PC-9 (cell line): ENCODE results near the gene CDH22.

Experiments
- EZH2 ChIP-seq: fragments of 200-600 bp; sonication (generic); IDR thresholded peaks from 2 replicates; pipeline ENCODE4 v1.8.0; 2017; ENCODE audit warnings: antibody characterized with exemption, low read depth
- TF ChIP-seq, protein P1 (sequence below): fragments of 200-600 bp; sonication (generic); conservative IDR thresholded peaks from 2 replicates; pipeline ENCODE4 v1.6.1; 2017; ENCODE audit warnings: mixed run types, antibody characterized with exemption, mild to moderate bottlenecking, moderate library complexity

GRCh38 chr20:46220455-46221207 lies 87.7 kb downstream of the CDH22 start:
- no peak for TF ChIP-seq EZH2
- TF ChIP-seq, protein P1, sequence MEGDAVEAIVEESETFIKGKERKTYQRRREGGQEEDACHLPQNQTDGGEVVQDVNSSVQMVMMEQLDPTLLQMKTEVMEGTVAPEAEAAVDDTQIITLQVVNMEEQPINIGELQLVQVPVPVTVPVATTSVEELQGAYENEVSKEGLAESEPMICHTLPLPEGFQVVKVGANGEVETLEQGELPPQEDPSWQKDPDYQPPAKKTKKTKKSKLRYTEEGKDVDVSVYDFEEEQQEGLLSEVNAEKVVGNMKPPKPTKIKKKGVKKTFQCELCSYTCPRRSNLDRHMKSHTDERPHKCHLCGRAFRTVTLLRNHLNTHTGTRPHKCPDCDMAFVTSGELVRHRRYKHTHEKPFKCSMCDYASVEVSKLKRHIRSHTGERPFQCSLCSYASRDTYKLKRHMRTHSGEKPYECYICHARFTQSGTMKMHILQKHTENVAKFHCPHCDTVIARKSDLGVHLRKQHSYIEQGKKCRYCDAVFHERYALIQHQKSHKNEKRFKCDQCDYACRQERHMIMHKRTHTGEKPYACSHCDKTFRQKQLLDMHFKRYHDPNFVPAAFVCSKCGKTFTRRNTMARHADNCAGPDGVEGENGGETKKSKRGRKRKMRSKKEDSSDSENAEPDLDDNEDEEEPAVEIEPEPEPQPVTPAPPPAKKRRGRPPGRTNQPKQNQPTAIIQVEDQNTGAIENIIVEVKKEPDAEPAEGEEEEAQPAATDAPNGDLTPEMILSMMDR, result no peak
